Measurements from ENCODE around the gene ADRM1.

ADRM1 gene

DNA sequence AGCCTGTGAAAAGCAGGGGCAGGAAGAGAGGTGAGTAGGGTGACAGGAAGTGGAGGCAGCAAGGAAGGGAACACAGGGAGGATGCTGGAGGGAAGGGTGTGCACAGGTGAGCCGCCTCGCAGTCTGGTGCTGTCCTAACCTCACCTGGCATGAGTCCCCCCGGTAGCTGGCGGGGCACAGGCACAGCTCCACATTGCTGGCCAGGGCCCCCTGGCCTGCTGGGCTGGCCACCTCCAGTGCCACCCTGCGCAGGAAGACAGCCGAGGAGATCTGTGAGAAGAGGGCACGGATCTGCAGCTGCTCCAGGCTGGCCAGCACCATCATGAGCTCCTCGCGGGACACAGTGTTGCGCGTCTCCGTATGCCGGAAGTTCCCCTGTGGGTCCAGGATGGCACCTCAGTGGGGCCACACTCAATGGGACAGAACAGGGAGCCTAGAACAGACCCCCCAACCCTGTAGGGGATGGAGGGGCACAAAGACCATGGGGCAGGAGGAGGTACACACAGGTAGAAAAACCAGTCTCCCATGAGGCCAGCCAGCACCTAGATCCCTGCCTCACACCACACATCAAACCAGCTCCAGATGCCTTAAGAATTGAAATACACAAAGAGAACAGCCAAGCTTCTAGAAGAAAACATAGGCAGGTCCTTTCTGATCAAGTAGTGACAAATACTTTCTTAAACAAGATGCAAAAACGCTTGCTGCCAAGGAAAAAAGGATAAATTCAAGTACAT is 22.5 kb downstream of the ADRM1 start:
- DNase-seq: no peak

DNA sequence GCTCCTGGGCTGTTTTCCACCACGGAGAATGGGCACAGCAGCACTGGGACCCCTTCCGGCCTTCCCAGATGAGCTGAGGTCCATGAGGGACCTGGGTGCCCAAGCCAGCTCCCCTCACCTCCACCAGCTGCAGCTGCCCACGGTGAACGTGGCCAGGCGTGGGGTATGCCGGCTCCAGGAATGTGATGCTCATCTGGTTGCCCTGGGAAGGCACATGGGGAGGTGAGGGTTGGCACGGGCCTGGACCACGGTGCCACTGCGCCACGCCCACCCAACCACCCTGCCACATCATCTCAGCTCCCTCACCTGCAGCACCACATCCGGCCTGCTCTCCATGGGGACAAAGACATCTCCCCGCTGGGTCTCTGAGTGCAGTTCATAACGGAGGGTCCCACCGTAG is 23.8 kb downstream of the ADRM1 start:
- no peak for DNase-seq

DNA sequence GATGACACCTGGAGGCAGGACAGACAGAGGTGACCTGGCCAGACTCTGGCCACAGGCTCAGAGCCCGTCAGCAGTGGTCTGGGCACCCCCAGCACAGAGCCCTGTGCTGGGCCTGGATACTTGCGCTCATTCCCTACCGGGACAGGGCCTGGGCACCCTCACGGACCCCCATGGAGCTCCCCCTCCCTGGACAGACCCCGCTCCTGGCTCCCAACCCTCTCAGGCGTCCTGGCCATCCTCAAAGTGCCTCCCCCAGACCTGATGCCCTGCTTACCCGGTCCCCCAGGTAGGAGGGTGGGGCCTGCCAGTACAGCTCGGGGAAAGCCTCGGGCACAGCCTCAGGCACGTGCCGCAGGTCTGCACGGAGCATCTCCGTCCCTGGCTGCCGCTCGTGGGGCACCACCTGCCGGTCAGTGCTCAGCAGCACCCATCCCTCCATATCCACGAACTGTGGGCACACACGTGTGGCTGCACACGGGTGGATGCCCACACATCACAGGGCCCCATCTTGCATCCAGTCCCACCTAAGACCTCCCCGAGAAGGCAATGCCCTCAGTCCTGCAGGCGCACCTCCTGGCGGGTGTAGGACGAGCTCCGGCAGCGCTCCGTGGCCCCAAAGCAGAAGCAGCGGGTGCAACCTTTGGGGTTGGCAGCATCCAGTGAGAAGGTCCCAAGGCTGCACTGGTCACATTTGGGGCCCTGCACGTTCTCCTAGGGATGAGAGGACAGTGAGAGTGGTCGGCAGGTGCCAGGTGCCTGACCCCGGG is 24.3 kb downstream of the ADRM1 start:
- no peak for DNase-seq

DNA sequence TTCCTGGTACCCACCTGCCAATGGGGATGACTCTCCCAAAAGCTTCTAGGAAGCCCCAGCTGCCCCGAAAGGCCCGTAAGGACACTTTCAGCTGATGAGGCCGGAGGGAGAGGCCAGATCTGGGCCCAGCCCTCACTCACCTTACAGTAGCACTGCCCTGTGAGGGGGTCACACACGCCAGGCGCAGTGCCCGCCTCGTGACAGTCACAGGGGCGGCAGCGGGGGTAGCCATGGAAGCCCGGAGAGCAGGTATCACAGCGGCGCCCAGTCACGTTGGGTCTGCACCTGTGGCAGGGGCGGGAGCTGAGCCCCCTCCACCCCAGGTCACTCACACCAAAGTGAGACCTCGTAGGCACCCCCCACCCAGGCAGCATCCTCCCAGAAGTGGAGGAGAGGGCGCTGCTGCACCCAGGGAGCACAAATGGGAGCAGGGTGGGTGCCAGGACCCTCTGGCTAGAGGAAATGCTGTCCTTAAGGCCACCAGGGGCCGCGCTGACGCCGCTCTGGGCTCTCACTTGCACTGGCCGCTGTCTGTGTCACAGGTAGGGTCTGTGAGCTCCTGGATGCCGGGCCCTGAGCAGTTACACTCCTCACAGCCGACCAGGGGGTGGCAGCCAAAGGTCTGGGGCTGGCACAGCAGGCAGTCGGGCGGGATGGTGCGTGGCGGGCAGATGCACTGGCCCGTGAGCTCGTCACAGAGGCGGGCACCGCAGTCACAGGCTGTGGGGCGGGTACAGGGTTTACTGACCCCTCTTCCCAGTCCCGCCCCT is 25.1 kb downstream of the ADRM1 start:
- no peak for DNase-seq

DNA sequence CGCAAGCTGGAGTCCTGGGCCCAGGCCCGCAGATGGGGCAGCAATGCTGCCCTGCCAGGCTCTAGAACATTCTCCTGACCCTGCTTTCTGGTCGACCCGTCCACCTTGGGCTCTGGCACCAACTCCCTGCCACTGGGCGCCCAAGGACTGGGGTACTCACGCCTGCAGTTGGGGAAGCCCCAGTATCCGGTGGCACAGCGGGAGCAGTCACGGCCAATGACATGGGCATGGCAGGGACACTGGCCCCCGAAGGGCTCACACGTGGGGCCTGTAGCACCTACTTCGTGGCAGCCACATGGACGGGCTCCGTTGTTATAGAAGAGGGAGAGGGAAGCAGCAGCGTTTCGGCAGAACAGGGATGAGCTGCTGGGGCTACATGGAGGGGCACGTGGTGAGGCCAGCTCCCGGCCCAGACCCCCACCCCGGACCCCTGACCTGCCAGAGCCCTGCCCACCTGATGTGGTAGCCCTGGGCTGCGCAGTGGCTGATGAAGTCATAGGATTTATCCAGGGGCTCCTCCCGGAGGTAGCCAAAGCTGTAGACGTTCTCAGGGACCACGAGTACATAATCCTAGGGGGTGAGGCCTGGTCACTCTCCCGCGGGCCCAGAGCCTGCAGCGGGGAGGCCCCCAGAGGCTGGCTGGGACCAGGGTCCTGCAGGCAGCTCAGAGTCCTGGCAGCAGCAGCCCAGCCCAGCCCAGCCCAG is 26.0 kb downstream of the ADRM1 start:
- DNase-seq: no peak

DNA sequence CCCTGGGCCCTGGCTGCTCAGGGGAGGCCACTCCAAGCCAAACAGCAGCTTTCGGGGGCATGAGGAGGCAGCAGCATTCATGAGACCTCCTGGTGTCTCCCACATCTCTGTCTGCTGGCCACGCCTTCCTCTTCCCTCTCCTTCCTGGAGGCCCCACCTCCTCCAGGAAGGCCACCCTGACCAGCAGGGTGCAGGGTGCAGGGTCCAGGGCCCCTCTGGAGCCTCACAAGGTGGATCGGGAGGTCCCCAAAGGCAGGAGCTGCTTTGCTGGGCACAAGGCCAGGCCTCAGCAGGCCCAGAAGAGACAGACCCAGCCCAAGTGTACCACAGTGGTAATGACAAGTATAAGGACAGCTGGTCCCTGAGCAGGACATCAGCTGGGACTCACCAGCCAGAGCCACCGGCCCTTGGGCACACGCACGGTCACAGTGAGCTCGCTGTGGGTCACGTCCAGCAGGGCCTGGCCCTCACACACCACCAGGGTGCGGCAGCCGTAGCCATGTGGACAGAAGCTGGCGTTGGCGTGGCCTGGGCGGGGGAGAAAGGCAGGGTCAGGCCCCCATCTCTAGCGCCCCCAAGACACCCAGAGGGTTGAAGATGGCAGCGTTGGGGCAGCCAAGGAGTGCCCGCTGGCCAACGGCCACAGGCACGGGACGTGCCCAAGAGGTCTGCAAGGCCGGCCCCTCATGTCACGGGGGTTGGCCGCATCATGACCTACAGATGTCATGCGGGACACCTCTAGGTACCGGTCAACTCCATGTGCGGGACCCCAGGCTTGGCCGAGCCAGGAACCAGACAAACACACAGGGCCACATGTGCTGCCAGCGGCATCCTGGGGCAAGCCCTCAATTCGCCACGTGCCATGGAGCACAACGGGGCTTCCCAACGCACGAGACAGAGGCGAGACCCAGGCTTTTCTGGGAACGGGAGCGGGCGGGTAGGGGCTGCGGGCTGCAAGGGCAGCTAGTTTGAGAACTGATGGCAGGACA is 26.9 kb downstream of the ADRM1 start:
- DNase-seq: no peak

DNA sequence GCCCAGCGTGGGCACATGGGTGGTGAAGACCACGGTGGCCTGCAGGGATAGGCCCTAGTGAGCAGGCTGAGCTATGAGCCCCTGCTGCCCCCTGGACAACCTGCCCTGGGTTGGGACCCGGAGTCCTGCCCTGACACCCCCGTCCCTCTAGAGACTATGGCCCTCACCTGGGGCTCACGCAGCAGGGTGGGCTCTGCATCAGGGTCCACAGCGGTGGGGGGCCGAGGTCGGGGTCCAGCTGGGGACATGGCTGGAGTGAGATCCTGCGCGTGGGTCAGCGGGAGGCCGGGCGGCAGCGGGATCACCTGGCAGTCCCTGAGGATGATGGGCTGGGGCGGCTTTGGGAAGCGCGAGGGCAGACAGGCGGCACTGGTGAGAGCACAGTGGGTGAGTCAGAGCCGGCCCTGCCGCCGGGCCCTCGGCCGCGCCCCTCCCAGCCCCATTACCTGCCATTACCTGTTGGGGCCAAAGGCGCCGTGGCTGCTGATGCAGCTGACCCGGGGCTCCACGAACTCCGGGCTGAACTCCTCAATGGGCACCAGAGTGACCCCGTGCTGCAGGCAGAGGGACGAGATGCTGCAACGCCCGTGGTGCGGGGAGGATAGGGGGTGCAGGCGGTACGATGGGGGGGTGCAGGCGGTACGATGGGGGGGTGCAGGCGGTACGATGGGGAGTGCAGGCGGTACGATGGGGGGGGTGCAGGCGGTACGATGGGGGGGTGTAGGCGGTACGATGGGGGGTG is 27.9 kb downstream of the ADRM1 start:
- DNase-seq: no peak

DNA sequence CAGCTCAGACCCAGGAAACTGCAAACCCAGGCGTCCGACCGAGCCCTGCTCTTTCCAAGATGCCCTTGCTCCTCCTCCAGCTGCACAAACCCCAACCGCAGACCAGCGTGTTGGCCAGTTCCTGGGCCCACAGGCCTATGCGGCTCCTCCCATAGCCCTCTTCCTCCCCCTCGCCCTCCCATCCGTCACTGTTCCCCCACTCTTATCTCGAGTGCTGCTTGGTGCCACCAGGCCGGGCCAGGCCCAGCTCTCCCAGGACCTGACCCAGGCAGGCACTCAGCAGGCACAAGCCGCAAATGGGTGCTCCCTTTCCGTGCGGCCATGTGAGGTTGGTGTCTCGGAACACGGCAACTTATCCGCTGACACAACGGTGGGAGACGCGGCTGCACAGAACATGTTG is 28.6 kb downstream of the ADRM1 start:
- DNase-seq: no peak

DNA sequence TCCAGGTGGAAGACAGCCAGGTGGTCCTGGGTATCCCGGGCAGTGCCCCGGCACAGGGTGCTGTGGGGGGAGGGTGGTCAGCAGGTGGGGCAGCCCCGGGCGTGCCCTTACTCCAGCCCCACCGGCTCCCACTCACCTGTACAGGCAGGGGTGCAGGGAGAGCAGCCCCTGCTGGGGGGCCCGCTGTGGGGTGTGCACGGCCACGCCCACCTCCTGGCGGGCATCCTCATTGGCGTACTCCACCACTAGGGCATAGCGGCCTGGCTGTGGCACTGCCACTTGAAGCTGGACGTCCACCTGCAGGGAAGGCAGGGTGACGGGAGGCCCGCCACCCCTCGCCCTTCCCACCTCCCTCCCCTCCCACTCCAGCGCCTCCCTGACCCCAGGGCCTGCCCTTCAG is 29.6 kb downstream of the ADRM1 start:
- DNase-seq: no peak

DNA sequence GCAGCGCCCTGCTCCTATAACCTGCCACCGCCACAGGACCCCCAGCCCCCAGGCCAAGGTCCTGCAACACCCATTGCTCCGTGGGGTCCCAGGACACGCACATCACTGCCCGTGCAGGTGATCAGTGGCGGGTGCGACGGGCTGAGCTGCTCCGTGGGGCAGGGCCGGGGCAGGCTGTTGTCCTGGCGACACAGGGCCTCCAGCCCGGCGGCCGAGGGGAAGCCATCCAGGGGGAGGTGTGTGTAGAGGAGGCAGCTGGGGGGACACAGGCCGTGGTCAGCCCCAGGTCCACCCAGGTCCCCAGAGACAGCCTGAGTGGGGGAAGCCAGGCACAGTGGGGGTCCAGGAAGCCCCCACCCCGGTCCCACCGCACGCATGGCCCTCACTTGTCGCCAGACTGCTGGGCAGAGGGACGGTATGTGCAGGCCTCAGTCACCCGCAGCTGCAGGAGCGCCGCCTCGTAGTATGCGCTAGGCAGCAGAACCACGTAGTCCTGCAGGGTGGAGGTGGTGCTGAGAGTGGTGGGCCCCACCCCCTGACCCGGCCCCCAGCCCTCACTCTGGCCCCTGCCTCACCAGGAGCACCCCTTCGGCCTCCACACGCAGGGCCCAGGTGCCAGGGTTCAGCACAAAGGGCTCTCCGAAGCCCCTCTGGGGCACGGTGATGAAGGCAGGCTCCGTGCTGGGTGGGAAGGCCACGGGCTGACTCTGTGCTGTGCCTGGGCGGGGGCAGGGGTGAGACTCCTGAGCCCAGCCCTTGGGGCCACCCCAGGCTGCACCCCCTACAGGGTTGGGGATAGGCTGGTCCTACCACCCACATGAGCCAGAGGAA is 30.4 kb downstream of the ADRM1 start:
- no peak for DNase-seq

DNA sequence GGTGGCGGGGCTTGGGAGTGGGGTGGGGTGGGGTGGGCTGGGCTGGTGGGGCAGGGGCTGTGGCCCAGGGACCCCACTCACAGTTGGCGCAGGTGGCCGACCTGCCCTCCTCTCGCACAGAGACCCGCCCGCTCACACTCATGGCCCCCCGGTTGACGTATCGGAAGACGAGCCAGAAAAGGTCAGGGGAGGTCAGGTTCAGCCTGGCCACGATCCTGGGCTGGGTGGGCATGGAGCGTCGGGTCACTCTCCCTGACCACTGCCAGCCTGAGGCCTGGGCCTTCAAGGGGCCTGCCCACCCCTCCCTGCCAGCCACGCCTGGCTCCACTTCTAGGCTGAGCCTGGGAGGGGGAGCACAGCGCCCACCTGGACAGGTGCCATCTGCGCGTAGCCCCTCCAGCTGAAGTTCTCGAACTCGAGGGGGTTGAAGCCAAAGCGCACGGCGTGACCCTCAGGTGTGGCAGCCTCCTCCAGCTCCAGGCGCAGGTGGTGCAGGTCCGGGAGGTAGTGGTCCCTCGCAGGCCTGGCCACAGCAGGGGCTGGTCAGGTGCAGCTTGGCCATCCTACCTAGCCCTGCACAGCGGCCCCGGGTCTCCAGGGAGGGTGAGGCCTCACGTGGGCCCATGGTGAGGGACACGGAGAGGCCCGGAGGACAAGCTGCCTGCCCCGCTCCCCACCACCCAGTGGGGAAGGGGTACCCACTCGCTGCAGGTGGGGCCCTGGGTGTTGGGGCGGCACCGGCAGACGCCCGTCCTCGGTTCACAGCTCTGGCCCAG is 31.2 kb downstream of the ADRM1 start:
- no peak for DNase-seq

DNA sequence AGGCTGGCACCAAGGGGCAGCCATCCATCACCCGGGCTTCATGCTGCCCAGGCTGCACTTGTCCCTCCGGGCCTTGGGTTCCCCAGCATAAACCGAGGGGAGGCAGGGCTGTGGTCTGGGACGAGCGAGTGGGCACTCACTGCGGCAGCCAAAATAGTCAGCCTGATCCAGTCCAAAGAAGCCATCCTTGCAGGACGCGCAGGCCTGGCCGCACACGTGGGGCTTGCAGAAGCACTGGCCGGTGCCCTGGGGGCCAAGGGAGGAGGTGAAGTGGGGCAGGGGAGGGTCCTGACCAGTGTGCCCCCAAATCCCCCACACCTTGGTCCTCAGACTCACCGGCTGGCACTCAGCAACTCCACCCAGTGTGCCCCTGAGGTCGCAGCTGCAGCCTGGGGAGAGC is 32.1 kb downstream of the ADRM1 start:
- DNase-seq: no peak

DNA sequence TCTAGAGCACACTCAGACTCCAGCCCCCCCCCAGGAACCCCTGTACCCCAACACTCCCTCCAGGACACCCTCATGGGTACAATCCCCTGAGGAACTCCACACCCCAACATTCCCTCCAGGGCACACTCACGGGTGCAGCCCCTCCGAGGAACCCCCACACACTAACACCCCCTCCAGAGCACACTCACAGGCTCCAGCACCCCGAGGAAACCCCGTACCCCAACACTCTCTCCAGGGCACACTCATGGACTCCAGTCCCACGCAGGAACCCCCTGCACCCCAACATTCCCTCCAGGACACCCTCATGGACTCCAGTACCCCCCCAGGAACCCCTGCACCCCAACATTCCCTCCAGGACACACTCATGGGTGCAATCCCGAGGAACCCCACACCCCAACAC is 32.7 kb downstream of the ADRM1 start:
- no peak for DNase-seq

DNA sequence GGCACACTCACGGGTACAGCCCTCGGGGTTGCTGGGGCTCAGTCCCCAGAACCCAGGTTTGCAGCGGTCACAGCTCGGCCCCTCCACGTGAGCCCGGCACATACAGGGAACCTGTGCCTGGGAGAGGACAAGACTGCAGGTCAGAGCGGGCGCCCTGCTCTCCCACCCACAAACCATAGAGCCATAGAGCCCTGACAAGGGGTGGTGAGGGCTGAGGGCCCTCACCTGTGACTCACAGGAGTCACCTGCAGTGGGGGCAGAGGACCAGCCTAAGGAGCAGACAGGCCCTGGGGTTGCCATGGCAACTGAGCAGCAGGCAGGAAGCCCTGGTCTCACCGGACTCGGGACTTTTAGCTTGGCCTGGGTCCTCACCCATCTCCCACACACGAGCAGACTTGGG is 33.5 kb downstream of the ADRM1 start:
- no peak for DNase-seq

DNA sequence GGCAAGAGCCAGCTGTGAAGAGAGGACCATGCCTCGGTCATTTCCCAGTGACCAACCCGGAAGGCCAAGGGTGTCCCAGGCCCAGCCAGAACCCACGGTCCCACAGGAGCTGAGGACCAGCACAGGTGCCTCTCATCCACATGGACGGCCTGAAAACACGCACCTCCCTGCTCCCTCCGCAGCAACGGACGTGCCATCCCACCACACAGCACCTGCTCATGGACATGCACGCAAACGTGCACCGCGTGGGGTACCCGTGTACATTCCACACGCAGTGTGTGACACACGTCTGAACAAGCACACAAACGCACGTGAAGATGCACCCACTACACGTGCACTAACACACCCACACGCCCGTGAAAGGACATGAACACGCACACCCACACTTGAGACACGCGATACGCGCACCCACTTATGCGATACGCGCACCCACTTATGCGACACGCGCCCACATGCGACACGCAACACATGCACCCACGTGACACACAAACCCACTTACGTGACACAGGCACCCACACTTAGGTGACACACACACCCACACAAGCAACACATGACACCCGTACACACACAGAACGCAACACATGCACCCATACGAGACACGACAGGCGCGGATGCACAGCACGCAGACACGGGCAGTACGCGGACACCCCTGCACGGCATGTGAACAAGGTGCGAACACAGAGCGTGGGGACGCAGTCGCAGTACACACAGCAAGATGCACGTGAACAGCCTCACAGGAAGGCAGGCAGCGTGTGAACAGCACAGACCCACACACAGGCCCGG is 34.2 kb downstream of the ADRM1 start:
- no peak for DNase-seq

DNA sequence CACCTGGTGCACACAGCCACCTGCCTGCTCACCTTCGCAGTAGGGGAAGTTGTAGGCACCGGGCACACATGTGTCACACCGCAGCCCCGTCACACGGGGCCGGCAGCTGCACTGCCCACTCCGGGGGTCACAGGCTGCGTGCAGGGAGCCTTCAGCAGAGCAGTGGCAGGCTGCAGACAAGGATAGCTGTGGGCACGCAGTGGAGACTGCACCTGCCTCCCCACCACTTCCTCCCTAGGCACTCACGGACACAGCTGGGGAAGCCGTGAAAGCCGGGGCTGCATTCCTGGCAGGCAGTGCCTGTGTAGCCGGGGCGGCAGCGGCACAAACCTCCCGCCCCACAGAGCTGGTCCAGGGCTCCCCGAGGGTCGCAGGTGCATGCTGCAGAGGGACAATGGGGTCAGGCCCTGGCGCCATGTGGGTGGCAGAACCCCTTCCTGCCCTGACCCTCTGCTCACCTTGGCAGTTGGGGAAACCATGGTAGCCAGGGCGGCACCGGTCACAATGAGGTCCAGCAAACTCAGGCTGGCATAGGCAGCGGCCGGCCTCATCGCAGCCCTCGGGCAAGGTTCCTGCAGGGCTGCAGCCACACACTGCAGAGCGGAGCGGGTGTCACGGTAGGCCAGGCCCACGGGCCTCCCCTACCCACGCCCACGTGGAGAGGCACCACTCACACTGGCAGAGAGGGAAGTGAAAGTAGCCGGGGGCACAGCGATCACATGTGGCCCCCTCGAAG is 34.9 kb downstream of the ADRM1 start:
- DNase-seq: no peak

DNA sequence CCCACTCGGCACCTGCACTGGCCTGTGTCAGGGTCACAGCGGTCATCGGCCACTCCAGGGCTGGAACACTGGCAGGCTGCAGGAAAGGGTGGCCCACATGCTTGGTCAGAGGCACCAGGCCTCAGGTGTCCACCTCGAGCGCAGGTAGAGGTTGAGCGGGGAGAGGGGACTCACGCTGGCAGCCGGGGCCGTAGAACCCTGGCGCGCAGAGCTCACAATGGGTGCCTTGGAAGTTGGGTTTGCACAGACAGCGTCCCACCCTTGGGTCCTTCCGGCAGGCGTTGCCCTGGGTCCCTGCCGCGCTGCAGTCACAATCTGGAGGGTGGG is 35.5 kb downstream of the ADRM1 start:
- no peak for DNase-seq

DNA sequence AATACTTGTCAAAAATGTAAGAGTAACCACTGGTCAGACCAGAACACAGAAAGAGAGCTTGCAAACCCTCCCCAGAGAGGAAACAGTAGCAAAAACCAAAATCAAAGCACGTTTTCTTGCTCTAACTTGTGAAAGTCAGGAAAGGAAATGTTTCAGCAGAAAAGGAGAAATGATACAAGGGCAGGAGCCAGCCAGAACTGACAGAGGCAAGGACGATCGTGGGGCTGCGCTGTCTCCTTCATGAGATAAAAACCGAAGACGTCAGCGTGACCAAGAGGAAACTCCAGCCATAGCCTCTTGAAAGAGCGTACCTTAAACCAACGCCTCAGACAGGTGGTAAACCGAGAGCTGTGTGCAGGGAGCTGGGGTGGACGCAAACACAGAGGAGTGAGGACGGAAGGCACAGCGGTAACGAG is 36.9 kb downstream of the ADRM1 start:
- no peak for DNase-seq

All from stimulated activated CD4-positive, alpha-beta T cell treated with anti-CD3 and anti-CD28 coated beads, Interleukin-4, amount 100 ng/mL, for 4 hours (primary cell).